GM18909 (cell line): ENCODE results near the gene CXCL1.

ENCODE experiments used
- ATAC-seq: cut with Tn5 transposase; IDR thresholded peaks from one replicate; pipeline ENCODE4 v1.9.1; 2021; ENCODE audit warnings: mild to moderate bottlenecking; ENCODE audit not compliant: unreplicated experiment, poor library complexity

The CXCL1 gene

GRCh38 chr4:73850261-73850970, 18.8 kb upstream of the CXCL1 start:
- no peak for ATAC-seq

- no peak for ATAC-seq
Measured at GRCh38 chr4:73851293-73851692, 17.9 kb upstream of the CXCL1 start.

GRCh38 chr4:73852771-73853170, 16.4 kb upstream of the CXCL1 start:
- no peak for ATAC-seq

- no peak for ATAC-seq
Measured at GRCh38 chr4:73853246-73853704, 15.9 kb upstream of the CXCL1 start, which contains the start of gene PF4V1. Gene PF4V1, plus strand, starts transcription at chr4:73853296. Its CDS starts 67 bp downstream, at chr4:73853363.

- no peak for ATAC-seq
Measured at GRCh38 chr4:73853718-73854473, 15.3 kb upstream of the CXCL1 start.

- ATAC-seq: no peak
Measured at GRCh38 chr4:73855406-73855805, 13.8 kb upstream of the CXCL1 start.

- ATAC-seq: no peak
Measured at GRCh38 chr4:73856518-73856917, 12.7 kb upstream of the CXCL1 start.

- no peak for ATAC-seq
Measured at GRCh38 chr4:73859614-73860088, 9.5 kb upstream of the CXCL1 start.

GRCh38 chr4:73860181-73860580, 9.0 kb upstream of the CXCL1 start:
- no peak for ATAC-seq

- no peak for ATAC-seq
Measured at GRCh38 chr4:73860917-73861316, 8.3 kb upstream of the CXCL1 start.

- no peak for ATAC-seq
Measured at GRCh38 chr4:73862322-73862721, 6.9 kb upstream of the CXCL1 start.

GRCh38 chr4:73864365-73864764, 4.8 kb upstream of the CXCL1 start:
- no peak for ATAC-seq

- ATAC-seq: no peak
Measured at GRCh38 chr4:73864961-73865360, 4.2 kb upstream of the CXCL1 start.

- no peak for ATAC-seq
Measured at GRCh38 chr4:73865431-73866096, 3.6 kb upstream of the CXCL1 start.

- ATAC-seq: no peak
Measured at GRCh38 chr4:73866246-73866645, 2.9 kb upstream of the CXCL1 start.

- no peak for ATAC-seq
Measured at GRCh38 chr4:73867783-73868182, 1.4 kb upstream of the CXCL1 start.

GRCh38 chr4:73868206-73869129, 725 bp upstream of the CXCL1 start:
- ATAC-seq: no peak

- ATAC-seq: no peak
Measured at GRCh38 chr4:73870260-73870659, 1.1 kb downstream of the CXCL1 start.

- ATAC-seq: no peak
Measured at GRCh38 chr4:73870768-73871167, 1.6 kb downstream of the CXCL1 start.
